Naive B cell (primary cell): ENCODE measurements around the gene GAB3. TPM values are rescaled to one million over a fixed set of nuclear protein-coding genes. Genes with fewer than 3 reads are reported as not detected.
"Not testable (repeated sequence)": the region's sequence is repeated elsewhere in the genome, so short reads cannot be mapped to it uniquely, and the experiment has no call there.

ENCODE experiments used
- ATAC-seq, 2 donors: fragments of 150-1000 bp; cut with Tn5 transposase; 2 replicates each; pipeline ENCODE4 v1.10.0; 2021; ENCODE audit warnings: low read depth in 2 of 2, mild to moderate bottlenecking in 2 of 2, moderate library complexity in 2 of 2
- DNase-seq: peaks from one replicate; pipeline ENCODE4 v3.0.0; 2022
- H3K27ac Mint-ChIP-seq, 6 donors: one replicate each; pipeline ENCODE4 v1.8.0; 2020 to 2022; ENCODE audit warnings: mild to moderate bottlenecking in 6 of 6, mixed read lengths in 6 of 6, moderate library complexity in 5 of 6, inconsistent platforms in 2 of 6
- H3K27me3 Mint-ChIP-seq, 3 donors: one replicate each; pipeline ENCODE4 v1.8.0; 2021 to 2022; ENCODE audit warnings: mixed read lengths in 3 of 3, mild to moderate bottlenecking in 1 of 3
- H3K36me3 Mint-ChIP-seq, 2 donors: one replicate each; pipeline ENCODE4 v1.8.0; 2020 to 2022; ENCODE audit warnings: mixed read lengths in 2 of 2, inconsistent platforms in 1 of 2, mild to moderate bottlenecking in 1 of 2
- H3K4me1 Mint-ChIP-seq, 3 donors: one replicate each; pipeline ENCODE4 v1.8.0; 2020 to 2022; ENCODE audit warnings: mixed read lengths in 3 of 3, inconsistent platforms in 1 of 3, mild to moderate bottlenecking in 1 of 3, moderate library complexity in 1 of 3
- H3K4me3 Mint-ChIP-seq, 8 donors: one replicate each; pipeline ENCODE4 v1.8.0; 2020 to 2022; ENCODE audit warnings: mild to moderate bottlenecking in 8 of 8, mixed read lengths in 8 of 8, moderate library complexity in 8 of 8, inconsistent platforms in 2 of 8
- H3K9me3 Mint-ChIP-seq, 7 donors: one replicate each; pipeline ENCODE4 v1.8.0; 2020 to 2022; ENCODE audit warnings: mixed read lengths in 7 of 7, mild to moderate bottlenecking in 5 of 7, inconsistent platforms in 2 of 7, moderate library complexity in 1 of 7
- polyA plus RNA-seq, 6 donors: library from polyadenylated mRNA; unstranded; fragments of 300-500 nt; fragmentation: Illumina TruSeq; gene quantifications; one replicate each; pipeline ENCODE4 v1.2.3, GENCODE V29; 2021; ENCODE audit warnings: low read depth in 6 of 6

GAB3 gene
- polyA plus RNA-seq, 6 donors from 2014 or later, result 2.4 to 4.3 (median 3.6) TPM

- no peak overlapping the region for H3K4me3 Mint-ChIP-seq
- H3K9me3 Mint-ChIP-seq, result peaks cover 0 to 7% (median 0%) of the 10 kb centered on the region in 7 donors
- peaks cover 0 to 7% (median 0%) of the 10 kb centered on the region in 3 donors for H3K27me3 Mint-ChIP-seq
- peak overlapping the region in 1 of 6 donors; percentile 78 for H3K27ac Mint-ChIP-seq
- no peak for ATAC-seq
- peaks cover 14 to 26% (median 16%) of the 10 kb centered on the region in 3 donors for H3K4me1 Mint-ChIP-seq
- peaks cover 10 to 12% of the 10 kb centered on the region in 2 donors for H3K36me3 Mint-ChIP-seq
- DNase-seq, result no peak
Measured at GRCh38 chrX:154698630-154699248, 52.1 kb downstream of the GAB3 start.

- Mint-ChIP-seq H3K36me3 (peaks cover 10 to 12% of the 10 kb centered on the region in 2 donors), H3K27me3 (peaks cover 0 to 7% (median 0%) of the 10 kb centered on the region in 3 donors), H3K27ac (no peak overlapping the region), H3K9me3 (peaks cover 0 to 10% (median 0%) of the 10 kb centered on the region in 7 donors), H3K4me1 (peaks cover 14 to 26% (median 16%) of the 10 kb centered on the region in 3 donors), H3K4me3 (no peak overlapping the region)
- DNase-seq, result no peak
- ATAC-seq, result no peak
Measured at GRCh38 chrX:154696676-154697045, 54.2 kb downstream of the GAB3 start.

- peaks cover 10 to 12% of the 10 kb centered on the region in 2 donors for H3K36me3 Mint-ChIP-seq
- H3K9me3 Mint-ChIP-seq, result peaks cover 0 to 12% (median 0%) of the 10 kb centered on the region in 7 donors
- ATAC-seq, result no peak
- peaks cover 0 to 7% (median 0%) of the 10 kb centered on the region in 3 donors for H3K27me3 Mint-ChIP-seq
- DNase-seq, result no peak
- peaks cover 14 to 26% (median 16%) of the 10 kb centered on the region in 3 donors for H3K4me1 Mint-ChIP-seq
- H3K27ac Mint-ChIP-seq, result no peak overlapping the region
- H3K4me3 Mint-ChIP-seq, result no peak overlapping the region
Measured at GRCh38 chrX:154695911-154696675, 54.8 kb downstream of the GAB3 start.

- peaks cover 0 to 12% (median 0%) of the 10 kb centered on the region in 7 donors for H3K9me3 Mint-ChIP-seq
- peaks cover under 1 to 10% of the 10 kb centered on the region in 2 donors for H3K36me3 Mint-ChIP-seq
- peak overlapping the region in 1 of 8 donors; percentile 22 for H3K4me3 Mint-ChIP-seq
- ATAC-seq (no peak), DNase-seq (no peak)
- peaks cover 0 to under 1% (median 0%) of the 10 kb centered on the region in 3 donors for H3K27me3 Mint-ChIP-seq
- peaks cover 3 to 10% (median 9%) of the 10 kb centered on the region in 3 donors for H3K4me1 Mint-ChIP-seq
- H3K27ac Mint-ChIP-seq, result no peak overlapping the region
Measured at GRCh38 chrX:154693394-154693793, 57.5 kb downstream of the GAB3 start.

- Mint-ChIP-seq H3K4me1 (peaks cover 3 to 10% (median 9%) of the 10 kb centered on the region in 3 donors), H3K27ac (peak overlapping the region in 1 of 6 donors; percentile 70), H3K9me3 (peaks cover 0 to 10% (median 0%) of the 10 kb centered on the region in 7 donors)
- DNase-seq, H3K4me3 Mint-ChIP-seq, ATAC-seq, H3K36me3 Mint-ChIP-seq, H3K27me3 Mint-ChIP-seq: not testable (repeated sequence)
Measured at GRCh38 chrX:154690438-154690837, 60.4 kb downstream of the GAB3 start.

GRCh38 chrX:154672084-154672483, 78.8 kb downstream of the GAB3 start:
- H3K27ac Mint-ChIP-seq, H3K27me3 Mint-ChIP-seq, H3K4me3 Mint-ChIP-seq, DNase-seq, H3K4me1 Mint-ChIP-seq, ATAC-seq: not testable (repeated sequence)
- H3K36me3 Mint-ChIP-seq, result peaks cover 0 to 10% of the 10 kb centered on the region in 2 donors
- peaks cover 6 to 29% (median 23%) of the 10 kb centered on the region in 7 donors for H3K9me3 Mint-ChIP-seq

GRCh38 chrX:154670848-154671247, 80.0 kb downstream of the GAB3 start:
- peaks cover 8 to 29% (median 27%) of the 10 kb centered on the region in 7 donors for H3K9me3 Mint-ChIP-seq
- H3K36me3 Mint-ChIP-seq, H3K4me3 Mint-ChIP-seq, ATAC-seq, H3K4me1 Mint-ChIP-seq, DNase-seq, H3K27me3 Mint-ChIP-seq, H3K27ac Mint-ChIP-seq: not testable (repeated sequence)

GRCh38 chrX:154661899-154662298, 89.0 kb downstream of the GAB3 start:
- H3K4me3 Mint-ChIP-seq, result peak overlapping the region in 5 of 8 donors; percentile 3 to 65 (median 21)
- no peaks in the 10 kb centered on the region for H3K27me3 Mint-ChIP-seq
- H3K36me3 Mint-ChIP-seq, result no peaks in the 10 kb centered on the region
- DNase-seq (peak; percentile 14), ATAC-seq (peak; percentile 50 to 60)
- peaks cover 9 to 23% (median 17%) of the 10 kb centered on the region in 3 donors for H3K4me1 Mint-ChIP-seq
- H3K27ac Mint-ChIP-seq, result peak overlapping the region in 4 of 6 donors; percentile 0 to 82 (median 8)
- H3K9me3 Mint-ChIP-seq, result peaks cover 1 to 25% (median 6%) of the 10 kb centered on the region in 7 donors

- Mint-ChIP-seq H3K9me3 (peaks cover 1 to 25% (median 5%) of the 10 kb centered on the region in 7 donors), H3K27me3 (no peaks in the 10 kb centered on the region), H3K4me3 (peak overlapping the region in 2 of 8 donors; percentile 1 to 65), H3K4me1 (peaks cover 9 to 23% (median 17%) of the 10 kb centered on the region in 3 donors), H3K36me3 (no peaks in the 10 kb centered on the region), H3K27ac (peak overlapping the region in 3 of 6 donors; percentile 16 to 56 (median 22))
- ATAC-seq (peak; percentile 25 to 47), DNase-seq (peak; percentile 9)
Measured at GRCh38 chrX:154661170-154661569, 89.7 kb downstream of the GAB3 start.

GRCh38 chrX:154660541-154660940, 90.3 kb downstream of the GAB3 start:
- H3K27ac Mint-ChIP-seq, result no peak overlapping the region

GRCh38 chrX:154658957-154659356, 91.9 kb downstream of the GAB3 start:
- H3K9me3 Mint-ChIP-seq, result peaks cover 0 to 25% (median 5%) of the 10 kb centered on the region in 7 donors
- H3K36me3 Mint-ChIP-seq, result no peaks in the 10 kb centered on the region
- no peaks in the 10 kb centered on the region for H3K27me3 Mint-ChIP-seq
- peak overlapping the region in 1 of 8 donors; percentile 59 for H3K4me3 Mint-ChIP-seq
- H3K4me1 Mint-ChIP-seq, result peaks cover 9 to 23% (median 17%) of the 10 kb centered on the region in 3 donors
- H3K27ac Mint-ChIP-seq, result no peak overlapping the region
- DNase-seq (no peak), ATAC-seq (no peak)

More at GRCh38 chrX:154660541-154660940, 90.3 kb downstream of the GAB3 start:
- DNase-seq (no peak), ATAC-seq (no peak)
- H3K4me1 Mint-ChIP-seq, result peaks cover 9 to 23% (median 17%) of the 10 kb centered on the region in 3 donors
- no peaks in the 10 kb centered on the region for H3K27me3 Mint-ChIP-seq
- H3K36me3 Mint-ChIP-seq, result no peaks in the 10 kb centered on the region
- peaks cover 1 to 25% (median 5%) of the 10 kb centered on the region in 7 donors for H3K9me3 Mint-ChIP-seq
- no peak overlapping the region for H3K4me3 Mint-ChIP-seq

GRCh38 chrX:154658187-154658586, 92.7 kb downstream of the GAB3 start:
- H3K27ac Mint-ChIP-seq, result no peak overlapping the region
- H3K36me3 Mint-ChIP-seq, result no peaks in the 10 kb centered on the region
- H3K4me3 Mint-ChIP-seq, result no peak overlapping the region
- H3K27me3 Mint-ChIP-seq, result no peaks in the 10 kb centered on the region
- DNase-seq (no peak), ATAC-seq (no peak)
- H3K4me1 Mint-ChIP-seq, result peaks cover 9 to 22% (median 17%) of the 10 kb centered on the region in 3 donors
- H3K9me3 Mint-ChIP-seq, result peaks cover 0 to 18% (median 4%) of the 10 kb centered on the region in 7 donors

GRCh38 chrX:154657226-154657805, 93.6 kb downstream of the GAB3 start:
- Mint-ChIP-seq H3K9me3 (peaks cover 0 to 10% (median 4%) of the 10 kb centered on the region in 7 donors), H3K36me3 (no peaks in the 10 kb centered on the region), H3K27me3 (no peaks in the 10 kb centered on the region), H3K4me3 (no peak overlapping the region), H3K27ac (no peak overlapping the region), H3K4me1 (peaks cover 9 to 13% (median 13%) of the 10 kb centered on the region in 3 donors)
- ATAC-seq (no peak), DNase-seq (no peak)
